HEK293 (cell line): ENCODE results near the gene C2orf72.

Experiments
- CTCF ChIA-PET: fragments of 350-600 bp; formaldehyde crosslinking; extraction: SDS; loops from one replicate; lab custom pipeline; 2021; ENCODE audit warnings: antibody characterized with exemption; lab: Yijun Ruan, JAX
- POLR2A ChIA-PET: fragments of 300-600 bp; formaldehyde crosslinking; extraction: SDS; loops from one replicate; lab custom pipeline; 2020; ENCODE audit warnings: antibody characterized with exemption, inconsistent platforms; lab: Yijun Ruan, JAX
- H3K27ac ChIP-seq: fragments of 200-500 bp; sonication (Bioruptor generic); 2 replicates; pipeline ENCODE4 v1.5.1; 2014; ENCODE audit warnings: low read depth, low read length, control low read depth, inconsistent platforms; ENCODE audit errors: extremely low read depth
- H3K36me3 ChIP-seq, 2 experiments: fragments of 200-500 bp in 1 of 2; sonication (Bioruptor generic) in 1 of 2; 1 replicate in 1 of 2; 2 replicates in 1 of 2; pipeline ENCODE4 v1.5.1; 2014 to 2017; ENCODE audit warnings: inconsistent platforms in 2 of 2, low read length in 2 of 2; ENCODE audit not compliant: control insufficient read depth in 2 of 2, insufficient read depth in 1 of 2
- H3K4me1 ChIP-seq: fragments of 200-500 bp; sonication (Bioruptor generic); 2 replicates; pipeline ENCODE4 v1.5.1; 2014; ENCODE audit warnings: mild to moderate bottlenecking, low read length, inconsistent platforms; ENCODE audit not compliant: control insufficient read depth, insufficient read depth
- H3K4me3 ChIP-seq: 2 replicates; pipeline ENCODE4 v1.5.1; 2011; ENCODE audit warnings: low read depth, mild to moderate bottlenecking, control low read depth, low read length, moderate library complexity
- H3K9me3 ChIP-seq: fragments of 200-500 bp; sonication (Bioruptor generic); 2 replicates; pipeline ENCODE4 v1.5.1; 2014; ENCODE audit warnings: low read depth, low read length, inconsistent platforms; ENCODE audit not compliant: control insufficient read depth, insufficient read depth
- EGR2 ChIP-seq: fragments of 450-650 bp; formaldehyde crosslinking; IDR thresholded peaks from 2 replicates; pipeline ENCODE4 v1.5.1; 2016; ENCODE audit warnings: low read depth, missing biosample characterization, missing genetic modification characterization
- FEZF1 ChIP-seq: fragments of 450-650 bp; formaldehyde crosslinking; IDR thresholded peaks from 2 replicates; pipeline ENCODE4 v1.5.1; 2016; ENCODE audit warnings: missing biosample characterization, missing genetic modification characterization
- KLF17 ChIP-seq: fragments of 450-650 bp; formaldehyde crosslinking; IDR thresholded peaks from 2 replicates; pipeline ENCODE4 v1.5.1; 2016; ENCODE audit warnings: missing biosample characterization, missing genetic modification characterization
- MEIS1 ChIP-seq: sonication (generic); formaldehyde crosslinking; IDR thresholded peaks from 2 replicates; pipeline ENCODE4 v1.8.1; 2022; ENCODE audit warnings: missing genetic modification reagents, mild to moderate bottlenecking, borderline replicate concordance
- MZF1 ChIP-seq: fragments of 450-650 bp; formaldehyde crosslinking; IDR thresholded peaks from 2 replicates; pipeline ENCODE4 v1.5.1; 2017; ENCODE audit warnings: missing biosample characterization, missing genetic modification characterization, borderline replicate concordance
- PRDM1 ChIP-seq: fragments of 450-650 bp; formaldehyde crosslinking; IDR thresholded peaks from 2 replicates; pipeline ENCODE4; 2016; ENCODE audit warnings: missing biosample characterization, missing genetic modification characterization
- PRDM10 ChIP-seq: fragments of 450-650 bp; formaldehyde crosslinking; IDR thresholded peaks from 2 replicates; pipeline ENCODE4 v1.5.1; 2016; ENCODE audit warnings: missing biosample characterization, missing genetic modification characterization
- SETDB1 ChIP-seq: IDR thresholded peaks from one replicate; pipeline ENCODE4 v1.6.1; 2017; ENCODE audit warnings: mild to moderate bottlenecking, low read length, moderate library complexity, mixed read lengths; ENCODE audit not compliant: insufficient read length
- ZBTB1 ChIP-seq: fragments of 450-650 bp; formaldehyde crosslinking; IDR thresholded peaks from 2 replicates; pipeline ENCODE4 v1.5.1; 2016; ENCODE audit warnings: missing biosample characterization, missing genetic modification characterization
- ZBTB17 ChIP-seq: fragments of 450-650 bp; formaldehyde crosslinking; IDR thresholded peaks from 2 replicates; pipeline ENCODE4 v1.5.1; 2016; ENCODE audit warnings: missing biosample characterization, missing genetic modification characterization
- ZBTB21 ChIP-seq: fragments of 450-650 bp; formaldehyde crosslinking; IDR thresholded peaks from 2 replicates; pipeline ENCODE4 v1.5.1; 2017; ENCODE audit warnings: missing biosample characterization, missing genetic modification characterization
- ZBTB44 ChIP-seq: fragments of 450-650 bp; IDR thresholded peaks from 2 replicates; pipeline ENCODE4 v1.5.1; 2018; ENCODE audit warnings: missing biosample characterization, mild to moderate bottlenecking, missing genetic modification characterization
- ZBTB48 ChIP-seq: fragments of 450-650 bp; formaldehyde crosslinking; IDR thresholded peaks from 2 replicates; pipeline ENCODE4 v1.5.1; 2016; ENCODE audit warnings: missing biosample characterization, missing genetic modification characterization
- ZNF121 ChIP-seq: fragments of 450-650 bp; formaldehyde crosslinking; IDR thresholded peaks from 2 replicates; pipeline ENCODE4 v1.5.1; 2016; ENCODE audit warnings: missing biosample characterization, missing genetic modification characterization
- ZNF138 ChIP-seq: fragments of 450-650 bp; formaldehyde crosslinking; IDR thresholded peaks from 2 replicates; pipeline ENCODE4 v1.5.1; 2016; ENCODE audit warnings: missing biosample characterization, missing genetic modification characterization, borderline replicate concordance
- ZNF140 ChIP-seq: fragments of 450-650 bp; formaldehyde crosslinking; IDR thresholded peaks from 2 replicates; pipeline ENCODE4 v1.5.1; 2016; ENCODE audit warnings: missing biosample characterization, missing genetic modification characterization
- ZNF155 ChIP-seq: fragments of 450-650 bp; formaldehyde crosslinking; IDR thresholded peaks from 2 replicates; pipeline ENCODE4 v1.5.1; 2016; ENCODE audit warnings: missing biosample characterization, missing genetic modification characterization
- ZNF23 ChIP-seq: fragments of 450-650 bp; formaldehyde crosslinking; IDR thresholded peaks from 2 replicates; pipeline ENCODE4 v1.5.1; 2016; ENCODE audit warnings: missing biosample characterization, missing genetic modification characterization, borderline replicate concordance
- ZNF24 ChIP-seq: fragments of 450-650 bp; formaldehyde crosslinking; IDR thresholded peaks from 2 replicates; pipeline ENCODE4 v1.5.1; 2016; ENCODE audit warnings: missing biosample characterization, missing genetic modification characterization
- ZNF529 ChIP-seq: fragments of 450-650 bp; formaldehyde crosslinking; IDR thresholded peaks from 2 replicates; pipeline ENCODE4 v1.5.1; 2017; ENCODE audit warnings: missing genetic modification characterization, missing biosample characterization; ENCODE audit not compliant: insufficient replicate concordance
- ZNF530 ChIP-seq: fragments of 450-650 bp; formaldehyde crosslinking; IDR thresholded peaks from 2 replicates; pipeline ENCODE4 v1.5.1; 2016; ENCODE audit warnings: low read depth, missing biosample characterization, missing genetic modification characterization
- ZNF571 ChIP-seq: fragments of 450-650 bp; formaldehyde crosslinking; IDR thresholded peaks from 2 replicates; pipeline ENCODE4 v1.5.0; 2017; ENCODE audit warnings: missing biosample characterization, missing genetic modification characterization
- ZNF660 ChIP-seq: fragments of 450-650 bp; IDR thresholded peaks from 2 replicates; pipeline ENCODE4 v1.5.1; 2018; ENCODE audit warnings: missing biosample characterization, mild to moderate bottlenecking, missing genetic modification characterization
- ZNF785 ChIP-seq: fragments of 450-650 bp; formaldehyde crosslinking; IDR thresholded peaks from 2 replicates; pipeline ENCODE4 v1.5.1; 2016; ENCODE audit warnings: missing biosample characterization, missing genetic modification characterization
- TF ChIP-seq, protein P1 (sequence below): IDR thresholded peaks from 2 replicates; pipeline ENCODE4 v1.6.1; 2011; ENCODE audit warnings: mild to moderate bottlenecking, low read depth, low read length, borderline replicate concordance
- TF ChIP-seq, protein P2 (sequence below): fragments of 450-650 bp; formaldehyde crosslinking; IDR thresholded peaks from 2 replicates; pipeline ENCODE4 v1.5.1; 2016; ENCODE audit warnings: missing biosample characterization, missing genetic modification characterization
- TF ChIP-seq, protein P3 (sequence below): fragments of 450-650 bp; formaldehyde crosslinking; IDR thresholded peaks from 2 replicates; pipeline ENCODE4 v1.5.1; 2016; ENCODE audit warnings: missing biosample characterization, missing genetic modification characterization

The C2orf72 gene

DNA sequence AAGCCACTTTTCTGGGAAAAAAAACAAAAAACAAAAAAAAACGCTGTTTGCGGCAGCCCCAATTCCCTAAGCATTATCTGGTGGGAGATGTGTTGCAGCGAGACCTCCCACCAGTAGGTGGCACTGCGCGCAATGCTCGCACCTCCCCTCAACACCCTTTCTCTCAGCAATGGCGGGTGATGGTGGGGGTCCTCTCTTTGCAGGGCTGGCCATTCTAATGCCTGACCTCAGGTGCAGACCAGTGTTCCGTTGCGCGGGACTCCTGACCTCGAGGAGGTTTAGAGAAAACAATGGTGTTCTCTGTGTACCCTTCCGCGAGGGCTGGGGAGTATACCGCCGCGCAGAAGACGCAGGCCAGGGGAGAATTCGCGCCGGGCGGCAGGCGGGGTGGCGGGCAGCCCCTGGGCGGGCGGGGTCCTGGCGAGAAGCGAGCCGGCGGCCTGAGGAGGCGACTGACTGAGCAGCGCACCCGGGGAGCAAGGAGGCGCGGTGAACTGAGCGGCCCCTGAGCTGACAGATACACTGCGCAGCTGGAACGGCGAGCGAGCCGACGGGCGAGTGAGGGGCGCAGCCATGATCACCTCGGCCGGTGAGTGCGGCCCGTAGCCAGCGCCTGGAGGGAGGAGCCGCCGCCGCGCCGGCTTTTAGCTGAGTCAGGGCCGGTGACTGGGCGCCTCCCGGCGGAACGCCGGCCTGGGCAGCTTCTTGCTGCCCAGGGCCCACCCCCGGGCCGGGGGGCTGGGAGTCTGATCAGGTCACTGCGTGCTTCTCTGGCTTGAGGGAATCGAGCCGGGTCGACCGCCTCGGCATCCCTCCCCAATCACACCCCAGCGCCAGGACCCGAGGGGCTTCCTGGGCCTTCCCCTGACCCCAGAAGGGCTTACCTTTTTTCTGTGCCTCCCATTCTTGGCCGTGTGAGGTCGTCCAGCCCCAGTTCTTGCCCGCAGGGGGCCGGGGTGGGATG is 19.4 kb downstream of the C2orf72 start, which contains the start of gene PSMD1:
Gene PSMD1 (plus strand): TSS at position 415 of the 964 bp plus-strand sequence. CDS start 159 bp downstream, at position 574.
- peak within 1 kb of the TSS; percentile 91 for H3K4me3 ChIP-seq
- H3K36me3 ChIP-seq: peaks cover 6 to 19% of the 10 kb centered on the region in 2 experiments; a peak in 2 of 3 replicates
- H3K4me1 ChIP-seq: peaks cover 4% of the 10 kb centered on the region; the same call in 1 of the 2 replicates
- ChIA-PET POLR2A (interaction anchor here (0.6 to 1.6 kb wide), 4 partner anchors 13 to 408 kb away, joined by 3 to 5 read pairs (median 4); partner anchors contain the start of gene NCL), CTCF (interaction anchor here (0.6 to 1.3 kb wide), 5 partner anchors 17 to 233 kb away, joined by 3 to 8 read pairs (median 4); no protein-coding TSS in a partner anchor)
- H3K27ac ChIP-seq: peak within 1 kb of the TSS; percentile 96
- no peaks in the 10 kb centered on the region for H3K9me3 ChIP-seq
- TF ChIP-seq ZNF785 (tag by site-specific recombination) (no peak), ZNF140 (tag by site-specific recombination) (no peak), ZBTB17 (tag by site-specific recombination) (peak; percentile 65), PRDM10 (peak; percentile 75; the same call in 1 of the 2 replicates), ZNF121 (tag by site-specific recombination) (no peak), MEIS1 (no peak), ZNF155 (tag by site-specific recombination) (no peak), ZBTB21 (tag by site-specific recombination) (no peak), ZNF660 (tag by site-specific recombination) (peak; percentile 86), ZBTB48 (tag by site-specific recombination) (no peak), ZNF571 (tag by site-specific recombination) (no peak), ZNF138 (tag by site-specific recombination) (no peak), ZNF529 (tag by site-specific recombination) (no peak), KLF17 (tag by site-specific recombination) (0 out of 2 replicates have a peak, but pooled peaks have one; percentile 58), MZF1 (tag by site-specific recombination) (no peak), ZNF530 (tag by site-specific recombination) (no peak), ZBTB44 (no peak), EGR2 (no peak), FEZF1 (tag by site-specific recombination) (no peak), ZNF23 (no peak), SETDB1 (no peak), PRDM1 (tag by site-specific recombination) (no peak), ZBTB1 (tag by site-specific recombination) (no peak), ZNF24 (tag by site-specific recombination) (peak; percentile 67; the same call in 1 of the 2 replicates)
- TF ChIP-seq, protein P1, sequence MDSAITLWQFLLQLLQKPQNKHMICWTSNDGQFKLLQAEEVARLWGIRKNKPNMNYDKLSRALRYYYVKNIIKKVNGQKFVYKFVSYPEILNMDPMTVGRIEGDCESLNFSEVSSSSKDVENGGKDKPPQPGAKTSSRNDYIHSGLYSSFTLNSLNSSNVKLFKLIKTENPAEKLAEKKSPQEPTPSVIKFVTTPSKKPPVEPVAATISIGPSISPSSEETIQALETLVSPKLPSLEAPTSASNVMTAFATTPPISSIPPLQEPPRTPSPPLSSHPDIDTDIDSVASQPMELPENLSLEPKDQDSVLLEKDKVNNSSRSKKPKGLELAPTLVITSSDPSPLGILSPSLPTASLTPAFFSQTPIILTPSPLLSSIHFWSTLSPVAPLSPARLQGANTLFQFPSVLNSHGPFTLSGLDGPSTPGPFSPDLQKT: no peak
- TF ChIP-seq, protein P2, sequence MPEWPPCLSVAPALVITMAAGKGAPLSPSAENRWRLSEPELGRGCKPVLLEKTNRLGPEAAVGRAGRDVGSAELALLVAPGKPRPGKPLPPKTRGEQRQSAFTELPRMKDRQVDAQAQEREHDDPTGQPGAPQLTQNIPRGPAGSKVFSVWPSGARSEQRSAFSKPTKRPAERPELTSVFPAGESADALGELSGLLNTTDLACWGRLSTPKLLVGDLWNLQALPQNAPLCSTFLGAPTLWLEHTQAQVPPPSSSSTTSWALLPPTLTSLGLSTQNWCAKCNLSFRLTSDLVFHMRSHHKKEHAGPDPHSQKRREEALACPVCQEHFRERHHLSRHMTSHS (tag by site-specific recombination): no peak
- TF ChIP-seq, protein P3, sequence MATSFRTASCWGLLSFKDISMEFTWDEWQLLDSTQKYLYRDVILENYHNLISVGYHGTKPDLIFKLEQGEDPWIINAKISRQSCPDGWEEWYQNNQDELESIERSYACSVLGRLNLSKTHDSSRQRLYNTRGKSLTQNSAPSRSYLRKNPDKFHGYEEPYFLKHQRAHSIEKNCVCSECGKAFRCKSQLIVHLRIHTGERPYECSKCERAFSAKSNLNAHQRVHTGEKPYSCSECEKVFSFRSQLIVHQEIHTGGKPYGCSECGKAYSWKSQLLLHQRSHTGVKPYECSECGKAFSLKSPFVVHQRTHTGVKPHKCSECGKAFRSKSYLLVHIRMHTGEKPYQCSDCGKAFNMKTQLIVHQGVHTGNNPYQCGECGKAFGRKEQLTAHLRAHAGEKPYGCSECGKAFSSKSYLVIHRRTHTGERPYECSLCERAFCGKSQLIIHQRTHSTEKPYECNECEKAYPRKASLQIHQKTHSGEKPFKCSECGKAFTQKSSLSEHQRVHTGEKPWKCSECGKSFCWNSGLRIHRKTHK: no peak
